Measurements from ENCODE around the gene GLIS1.

DNA sequence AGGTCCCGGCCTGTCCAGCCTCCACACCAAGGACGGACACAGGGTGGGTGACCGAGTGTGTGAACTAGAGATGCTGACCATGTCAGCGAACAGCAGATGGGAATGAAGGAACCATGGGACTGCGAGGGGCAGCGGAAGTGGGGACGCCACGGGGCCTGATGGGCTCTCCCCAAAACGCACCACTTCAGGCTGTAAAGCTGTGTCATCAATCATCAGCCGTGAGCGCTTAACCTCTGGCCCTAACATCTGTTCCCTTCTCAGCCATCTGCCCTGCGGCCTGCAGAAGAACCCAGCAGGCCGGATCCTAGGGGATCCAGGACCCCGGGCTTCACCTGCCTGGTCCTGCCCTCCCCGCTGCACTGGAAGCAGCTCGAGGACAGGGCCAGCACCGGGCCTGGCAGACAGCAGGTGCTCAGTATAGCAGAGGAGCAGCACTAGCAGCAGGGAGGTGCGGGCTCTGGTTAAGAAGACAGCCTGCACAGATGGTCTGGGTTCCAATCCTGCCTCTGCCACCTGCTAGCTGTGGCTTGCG is 221.1 kb downstream of the GLIS1 start:
- TF ChIP-seq, protein P1, sequence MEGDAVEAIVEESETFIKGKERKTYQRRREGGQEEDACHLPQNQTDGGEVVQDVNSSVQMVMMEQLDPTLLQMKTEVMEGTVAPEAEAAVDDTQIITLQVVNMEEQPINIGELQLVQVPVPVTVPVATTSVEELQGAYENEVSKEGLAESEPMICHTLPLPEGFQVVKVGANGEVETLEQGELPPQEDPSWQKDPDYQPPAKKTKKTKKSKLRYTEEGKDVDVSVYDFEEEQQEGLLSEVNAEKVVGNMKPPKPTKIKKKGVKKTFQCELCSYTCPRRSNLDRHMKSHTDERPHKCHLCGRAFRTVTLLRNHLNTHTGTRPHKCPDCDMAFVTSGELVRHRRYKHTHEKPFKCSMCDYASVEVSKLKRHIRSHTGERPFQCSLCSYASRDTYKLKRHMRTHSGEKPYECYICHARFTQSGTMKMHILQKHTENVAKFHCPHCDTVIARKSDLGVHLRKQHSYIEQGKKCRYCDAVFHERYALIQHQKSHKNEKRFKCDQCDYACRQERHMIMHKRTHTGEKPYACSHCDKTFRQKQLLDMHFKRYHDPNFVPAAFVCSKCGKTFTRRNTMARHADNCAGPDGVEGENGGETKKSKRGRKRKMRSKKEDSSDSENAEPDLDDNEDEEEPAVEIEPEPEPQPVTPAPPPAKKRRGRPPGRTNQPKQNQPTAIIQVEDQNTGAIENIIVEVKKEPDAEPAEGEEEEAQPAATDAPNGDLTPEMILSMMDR (IDR thresholded peaks at IDR 0.05; ENCODE audit: poor library complexity), result no peak
- TF ChIP-seq EZH2phosphoT487 (IDR thresholded peaks at IDR 0.05; ENCODE audit: low read depth, severe bottlenecking, unreplicated experiment), result no peak
